Endothelial cell of hepatic sinusoid (primary cell): ENCODE data around the gene LSG1.
"Not testable (repeated sequence)": the region's sequence is repeated elsewhere in the genome, so short reads cannot be mapped to it uniquely, and the experiment has no call there.

Experiments used
- in situ Hi-C: cut with HindIII; loops from 2 replicates; pipeline ENCODE4 v1.10.0; 2017; ENCODE audit warnings: low sequenced_read_pairs

LSG1 gene

DNA sequence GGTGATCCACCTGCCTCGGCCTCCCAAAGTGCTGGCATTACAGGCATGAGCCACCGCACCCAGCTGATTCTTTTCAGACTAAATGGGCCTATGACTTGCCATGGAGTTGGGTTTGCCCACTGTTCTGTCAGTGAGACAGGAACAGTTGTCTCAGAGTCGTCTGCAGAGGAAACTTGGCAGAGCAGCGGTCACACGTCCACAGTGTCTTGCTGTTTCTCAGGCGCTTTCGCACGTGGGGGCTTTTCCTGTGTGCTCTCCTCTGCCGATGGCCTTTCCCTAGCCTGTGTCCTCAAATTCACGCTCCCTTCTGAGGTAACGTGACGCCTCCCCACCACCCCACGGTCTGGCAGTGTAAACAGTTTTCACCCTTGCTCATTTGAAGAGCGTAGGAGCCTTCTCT, 50.0 kb downstream of the LSG1 start:
- in situ Hi-C loops, result no loop called here

GRCh38 chr3:194620196-194620595, 51.8 kb downstream of the LSG1 start:
- in situ Hi-C loops, result no loop called here

DNA sequence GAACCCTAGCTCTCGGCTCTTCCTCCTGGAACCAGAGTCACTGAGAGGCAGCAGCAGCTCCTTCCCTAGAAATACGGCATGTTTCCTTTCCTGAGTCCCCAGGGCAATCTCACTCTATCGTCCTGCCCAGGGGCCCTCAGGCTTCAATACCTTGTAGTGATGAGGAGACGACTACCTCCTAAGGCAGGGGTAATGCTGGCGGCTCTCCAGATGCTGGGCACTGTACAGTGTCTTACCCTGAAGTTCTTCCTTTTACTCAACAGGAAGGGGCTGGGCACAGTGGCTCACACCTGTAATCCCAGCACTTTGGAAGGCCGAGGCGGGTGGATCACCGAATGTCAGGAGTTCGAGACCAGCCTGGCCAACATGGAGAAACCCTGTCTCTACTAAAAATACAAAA, 52.2 kb downstream of the LSG1 start:
- in situ Hi-C loops, result no loop called here

DNA sequence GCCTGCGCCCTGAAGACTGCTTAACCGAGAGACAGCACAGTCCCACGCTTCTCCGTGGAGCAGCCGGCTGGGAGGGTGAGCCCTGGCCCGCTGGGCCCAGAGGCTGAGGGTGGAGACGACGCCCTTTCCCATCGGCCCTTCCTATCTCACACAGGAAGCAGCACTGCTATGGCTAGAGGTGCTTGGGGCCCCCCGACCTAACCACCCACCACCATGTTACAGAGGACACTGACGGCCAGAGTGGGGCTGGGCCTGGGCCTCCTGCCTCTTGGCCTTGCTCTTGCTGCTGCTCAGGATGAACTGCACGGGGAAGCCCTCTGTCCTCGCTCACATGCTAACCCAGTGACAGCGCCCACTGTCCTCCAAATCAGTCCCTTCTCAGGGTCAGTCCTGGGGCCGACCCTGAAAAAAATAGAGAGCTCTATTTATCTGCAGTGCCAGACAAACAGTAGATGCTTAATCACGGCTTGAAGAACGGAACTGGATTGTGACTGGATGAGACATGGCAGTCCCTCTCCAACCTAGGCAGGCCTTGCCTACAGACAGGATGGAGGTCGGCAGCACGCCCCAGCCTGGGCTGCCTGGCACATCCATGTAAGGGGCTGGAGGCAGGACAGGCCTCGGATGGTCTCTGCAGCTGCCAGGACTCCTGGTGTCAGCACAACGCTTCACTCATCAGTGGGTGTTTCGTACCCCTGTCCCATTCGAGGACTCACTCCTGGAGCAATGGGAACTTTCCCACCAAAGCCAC, 53.0 kb downstream of the LSG1 start:
- in situ Hi-C loops, result no loop called here

- in situ Hi-C loops, result no loop called here
These were observed 54.2 kb downstream of the LSG1 start for GRCh38 chr3:194617827-194618226.

DNA sequence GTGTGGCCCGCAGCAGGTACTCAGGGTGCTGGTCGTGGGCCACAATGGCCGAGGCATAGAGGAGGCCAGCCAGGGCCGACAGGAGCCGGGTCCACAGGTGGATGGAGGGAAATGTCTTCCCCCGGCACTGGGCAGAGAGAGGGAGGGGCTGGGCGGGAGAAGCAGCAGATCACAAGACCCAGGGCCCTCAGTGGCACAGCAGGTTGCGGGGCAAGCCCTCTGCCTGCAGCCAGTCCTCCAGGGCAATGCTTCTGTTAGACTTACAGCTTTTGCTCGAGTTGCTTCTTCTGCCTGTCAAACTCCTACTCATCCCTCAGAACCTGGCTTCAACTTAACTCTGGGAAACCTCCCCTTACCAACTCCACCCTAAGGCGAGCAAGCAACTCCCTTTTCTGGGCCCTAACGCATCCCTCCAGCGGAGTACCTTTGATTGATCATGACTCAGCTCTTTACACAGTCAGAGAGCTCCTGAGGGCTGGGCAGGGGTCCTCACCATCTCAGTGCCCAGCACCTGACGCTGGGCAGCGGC, 54.8 kb downstream of the LSG1 start:
- in situ Hi-C loops, result no loop called here

DNA sequence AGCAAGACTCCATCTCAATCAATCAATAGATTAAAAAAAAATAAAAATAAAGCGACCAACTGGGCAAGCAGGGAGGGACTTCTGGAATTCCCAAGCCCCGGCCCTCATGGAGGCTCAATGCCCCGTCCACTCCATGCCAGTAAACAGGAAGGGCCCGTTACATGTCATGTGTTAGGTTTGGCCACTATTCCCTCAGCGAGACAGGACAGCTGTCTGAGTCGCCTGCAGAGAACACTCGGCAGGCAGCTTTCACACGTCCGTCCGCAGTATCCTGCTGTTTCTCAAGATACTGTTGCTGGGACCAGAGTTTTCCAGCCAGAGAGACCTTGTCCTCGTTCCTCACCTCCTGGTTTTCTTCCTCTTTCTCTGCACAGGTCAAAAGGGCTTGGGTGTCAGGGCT, 56.8 kb downstream of the LSG1 start:
- in situ Hi-C loops, result no loop called here

- in situ Hi-C loops, result no loop called here
These were observed 59.8 kb downstream of the LSG1 start for GRCh38 chr3:194612221-194612620.

DNA sequence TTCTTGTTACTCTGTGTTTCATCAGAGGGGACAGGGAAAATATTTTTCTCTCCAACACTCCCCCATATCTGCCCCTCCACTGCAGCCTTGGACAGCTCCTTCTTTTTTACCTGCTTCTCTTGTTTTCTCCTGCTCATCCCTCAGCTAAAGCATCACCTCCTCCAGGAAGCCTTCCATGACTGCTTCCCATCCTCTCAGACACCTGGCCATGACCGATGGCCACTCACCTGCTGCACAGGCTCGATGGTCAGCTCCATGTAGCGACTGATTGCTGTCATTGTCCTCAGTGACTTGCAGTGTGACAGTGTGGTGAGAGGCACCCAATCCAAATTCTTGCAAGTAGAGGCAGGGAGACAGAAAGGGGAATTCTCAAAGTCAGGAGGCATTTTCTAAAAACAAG, 61.3 kb downstream of the LSG1 start:
- in situ Hi-C loops, result no loop called here

GRCh38 chr3:194609601-194610000, 62.4 kb downstream of the LSG1 start:
- in situ Hi-C loops, result no loop called here

- in situ Hi-C loops, result no loop called here
These were observed 63.0 kb downstream of the LSG1 start for GRCh38 chr3:194608981-194609380.

DNA sequence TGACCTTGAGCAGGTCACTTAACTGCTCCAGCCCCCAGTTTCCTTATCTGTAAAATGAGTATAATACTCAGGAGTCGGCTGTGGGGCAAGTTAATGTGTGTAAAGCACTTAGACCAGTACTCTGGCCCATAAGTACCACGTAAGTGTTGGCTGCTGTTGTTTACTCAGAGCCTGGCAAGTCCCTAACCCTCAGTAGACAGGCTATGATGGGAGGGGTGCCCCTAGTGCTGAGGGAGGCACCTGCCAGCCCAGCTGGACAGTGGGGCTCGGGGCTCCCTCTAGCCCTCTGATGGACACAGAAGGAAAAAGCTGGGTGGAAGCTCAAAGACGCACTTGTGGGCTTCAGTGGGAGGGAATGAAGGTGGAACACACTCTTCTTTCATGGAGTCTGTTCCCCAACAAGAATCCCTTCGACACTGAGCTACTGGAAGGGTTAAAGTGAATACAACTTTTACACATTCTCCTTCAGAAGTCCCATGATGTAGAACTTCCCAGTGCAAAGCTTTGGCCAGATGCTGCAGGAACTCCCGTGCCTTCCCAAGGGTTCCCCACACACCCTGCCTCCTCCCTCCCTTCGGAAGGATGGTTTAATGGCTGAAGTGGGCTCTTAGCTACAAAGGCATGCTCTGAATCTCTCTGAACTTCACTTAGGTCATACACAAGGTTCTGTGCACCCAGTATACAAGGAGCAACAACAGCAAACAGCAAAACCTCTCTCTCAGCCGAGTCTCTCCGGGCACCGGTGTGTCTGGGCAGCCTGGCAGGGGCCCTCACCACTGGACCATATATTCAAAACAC, 64.2 kb downstream of the LSG1 start:
- in situ Hi-C loops, result no loop called here

DNA sequence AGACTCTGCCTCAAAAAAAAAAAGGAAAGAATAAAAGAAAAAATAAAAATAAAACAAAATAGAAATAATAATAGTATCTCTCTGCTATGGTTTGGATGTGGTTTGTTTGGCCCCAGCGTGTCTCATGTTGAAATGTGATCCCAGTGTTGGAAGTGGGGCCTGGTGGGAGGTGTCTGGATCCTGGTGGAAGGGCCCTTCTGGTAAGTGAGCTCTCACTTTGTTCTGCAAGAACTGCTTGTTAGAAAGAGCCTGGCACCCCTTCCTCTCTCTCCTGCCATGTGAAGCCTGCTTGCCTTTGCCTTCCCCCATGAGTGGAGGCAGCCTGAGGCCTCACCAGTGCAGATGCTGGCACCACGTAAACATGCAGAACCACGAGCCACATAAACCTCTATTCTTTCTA, 65.0 kb downstream of the LSG1 start:
- in situ Hi-C loops, result no loop called here

DNA sequence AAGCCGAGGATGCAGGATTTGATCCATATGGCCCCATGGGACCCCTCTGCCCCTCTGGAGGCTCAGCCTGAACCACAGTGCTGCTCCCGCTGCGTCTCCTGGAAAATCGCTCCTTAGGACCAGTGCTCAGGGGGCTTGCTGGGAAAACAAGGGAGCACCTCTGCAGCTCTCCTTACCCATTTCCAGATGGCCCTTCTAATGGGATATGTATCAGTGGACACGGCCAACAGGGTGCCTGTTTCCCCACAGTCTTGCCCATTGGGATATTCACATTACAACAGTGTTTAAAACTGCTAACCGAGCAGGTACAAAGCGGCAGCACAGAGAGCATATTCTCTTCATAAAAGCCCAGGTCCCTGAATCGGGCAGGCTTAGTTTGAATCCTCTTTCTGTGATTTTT, 65.8 kb downstream of the LSG1 start:
- in situ Hi-C loops, result no loop called here

DNA sequence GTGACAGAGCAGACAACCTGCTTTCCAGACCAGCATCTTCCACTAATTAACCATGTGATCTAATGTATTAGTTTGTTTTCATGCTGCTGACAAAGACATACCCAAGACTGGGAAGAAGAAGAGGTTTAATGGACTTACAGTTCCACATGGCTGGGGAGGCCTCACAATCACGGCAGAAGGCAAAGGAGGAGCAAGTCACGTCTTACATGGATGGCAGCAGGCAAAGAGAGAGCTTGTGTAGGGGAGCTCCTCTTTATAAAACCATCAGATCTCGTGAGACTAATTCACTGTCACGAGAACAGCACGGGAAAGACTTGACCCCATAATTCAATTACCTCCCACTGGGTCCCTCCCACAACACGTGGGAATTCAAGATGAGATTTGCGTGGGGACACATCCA, 66.7 kb downstream of the LSG1 start:
- in situ Hi-C loops, result not testable (repeated sequence)

DNA sequence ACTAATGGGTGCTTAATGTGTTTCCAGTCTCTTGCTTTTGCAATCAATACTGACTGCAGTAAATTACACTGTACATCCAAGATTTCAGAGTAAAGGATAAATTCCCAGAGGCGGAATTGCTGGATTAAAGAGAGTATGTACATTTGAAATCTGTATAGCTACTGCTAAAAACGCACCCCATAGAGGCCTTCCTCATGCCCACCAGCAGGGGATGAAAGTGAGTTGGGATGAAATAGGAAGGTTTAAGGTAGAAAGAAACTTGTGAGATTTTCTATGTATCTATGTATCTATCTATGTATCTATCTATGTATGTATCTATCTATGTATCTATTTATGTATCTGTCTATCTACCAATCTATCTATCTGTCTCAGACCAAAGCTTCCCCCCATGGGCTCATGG, 67.2 kb downstream of the LSG1 start:
- in situ Hi-C loops, result no loop called here

GRCh38 chr3:194604126-194604525, 67.9 kb downstream of the LSG1 start:
- in situ Hi-C loops, result no loop called here

- in situ Hi-C loops, result no loop called here
These were observed 69.3 kb downstream of the LSG1 start for GRCh38 chr3:194602669-194603171.

DNA sequence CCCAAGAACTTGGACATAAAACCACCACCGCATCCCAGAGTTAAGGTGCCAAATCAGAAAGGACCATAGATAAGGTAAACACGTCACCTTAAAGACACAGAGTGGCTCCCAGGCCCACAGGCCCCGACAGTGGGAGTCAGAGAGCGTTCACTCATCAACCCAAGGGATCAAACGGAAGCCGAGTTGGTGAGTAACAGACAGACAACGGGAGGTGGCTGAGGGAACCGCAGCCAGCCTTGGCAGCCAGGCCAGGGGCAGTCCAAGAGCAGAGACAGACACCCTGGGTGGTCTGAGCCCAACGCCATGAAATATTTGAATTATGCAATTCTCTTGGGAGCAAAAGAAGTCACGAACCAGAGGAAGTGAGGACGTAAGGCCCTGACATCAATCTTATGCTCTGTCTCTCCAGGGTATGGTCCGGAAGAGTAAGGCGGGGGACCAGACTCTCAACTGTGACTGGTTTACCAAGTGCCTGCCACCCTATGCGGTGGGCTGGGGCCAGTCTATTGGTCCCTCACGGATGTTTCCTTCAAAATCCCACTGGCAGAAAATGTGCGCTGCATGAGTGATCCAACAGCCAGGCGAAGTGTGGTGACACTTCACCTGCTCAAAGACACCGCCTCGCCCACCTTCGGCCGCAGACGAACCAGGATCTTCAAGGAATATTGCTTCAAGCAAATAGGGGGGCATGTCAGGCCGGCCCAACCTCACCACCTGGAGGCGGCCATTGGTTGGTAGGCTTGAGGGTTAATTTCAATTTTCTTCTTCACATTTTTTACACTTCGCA, 73.0 kb downstream of the LSG1 start:
- in situ Hi-C loops, result loop anchor here (5.0 kb wide), 1 partner anchor 53 kb away; no protein-coding TSS in a partner anchor

- in situ Hi-C loops, result loop anchor here (5.0 kb wide), 1 partner anchor 55 kb away; no protein-coding TSS in a partner anchor
These were observed 75.1 kb downstream of the LSG1 start for GRCh38 chr3:194596906-194597305.
